Esophagus squamous epithelium (tissue), 4 donors: ENCODE results near the gene BRINP3.

Source experiments
- POLR2A ChIP-seq, 4 donors: fragments of 450-650 bp; IDR thresholded peaks; one replicate each; pipeline ENCODE4 v1.6.1; 2017; ENCODE audit warnings: antibody characterized with exemption in 4 of 4, mild to moderate bottlenecking in 4 of 4, moderate library complexity in 3 of 4
- TF ChIP-seq, protein P1 (sequence below), 6 experiments: fragments of 450-650 bp in 4 of 6; fragments of 200-600 bp in 2 of 6; sonication (generic) in 2 of 6; IDR thresholded peaks; one replicate each; pipeline ENCODE4 v1.5.1; 2016 to 2019; ENCODE audit warnings: antibody characterized with exemption in 6 of 6, mild to moderate bottlenecking in 4 of 6, moderate library complexity in 4 of 6

GRCh38 chr1:190391582-190391981, 86.1 kb downstream of the BRINP3 start:
- TF ChIP-seq, protein P1, sequence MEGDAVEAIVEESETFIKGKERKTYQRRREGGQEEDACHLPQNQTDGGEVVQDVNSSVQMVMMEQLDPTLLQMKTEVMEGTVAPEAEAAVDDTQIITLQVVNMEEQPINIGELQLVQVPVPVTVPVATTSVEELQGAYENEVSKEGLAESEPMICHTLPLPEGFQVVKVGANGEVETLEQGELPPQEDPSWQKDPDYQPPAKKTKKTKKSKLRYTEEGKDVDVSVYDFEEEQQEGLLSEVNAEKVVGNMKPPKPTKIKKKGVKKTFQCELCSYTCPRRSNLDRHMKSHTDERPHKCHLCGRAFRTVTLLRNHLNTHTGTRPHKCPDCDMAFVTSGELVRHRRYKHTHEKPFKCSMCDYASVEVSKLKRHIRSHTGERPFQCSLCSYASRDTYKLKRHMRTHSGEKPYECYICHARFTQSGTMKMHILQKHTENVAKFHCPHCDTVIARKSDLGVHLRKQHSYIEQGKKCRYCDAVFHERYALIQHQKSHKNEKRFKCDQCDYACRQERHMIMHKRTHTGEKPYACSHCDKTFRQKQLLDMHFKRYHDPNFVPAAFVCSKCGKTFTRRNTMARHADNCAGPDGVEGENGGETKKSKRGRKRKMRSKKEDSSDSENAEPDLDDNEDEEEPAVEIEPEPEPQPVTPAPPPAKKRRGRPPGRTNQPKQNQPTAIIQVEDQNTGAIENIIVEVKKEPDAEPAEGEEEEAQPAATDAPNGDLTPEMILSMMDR (IDR thresholded peaks at IDR 0.05), result no peak
- TF ChIP-seq POLR2A (IDR thresholded peaks at IDR 0.05), result no peak
